ENCODE results near the gene ITM2C. TPM values are rescaled to one million over a fixed set of nuclear protein-coding genes. Genes with fewer than 3 reads are reported as not detected.
A peak's percentile ranks its signal among the peaks of the same experiment; 100 is the strongest.

ITM2C gene
- total and polyA plus RNA-seq, 8 donors, result 26.9 to 1,030 (median 47.2) TPM

DNA sequence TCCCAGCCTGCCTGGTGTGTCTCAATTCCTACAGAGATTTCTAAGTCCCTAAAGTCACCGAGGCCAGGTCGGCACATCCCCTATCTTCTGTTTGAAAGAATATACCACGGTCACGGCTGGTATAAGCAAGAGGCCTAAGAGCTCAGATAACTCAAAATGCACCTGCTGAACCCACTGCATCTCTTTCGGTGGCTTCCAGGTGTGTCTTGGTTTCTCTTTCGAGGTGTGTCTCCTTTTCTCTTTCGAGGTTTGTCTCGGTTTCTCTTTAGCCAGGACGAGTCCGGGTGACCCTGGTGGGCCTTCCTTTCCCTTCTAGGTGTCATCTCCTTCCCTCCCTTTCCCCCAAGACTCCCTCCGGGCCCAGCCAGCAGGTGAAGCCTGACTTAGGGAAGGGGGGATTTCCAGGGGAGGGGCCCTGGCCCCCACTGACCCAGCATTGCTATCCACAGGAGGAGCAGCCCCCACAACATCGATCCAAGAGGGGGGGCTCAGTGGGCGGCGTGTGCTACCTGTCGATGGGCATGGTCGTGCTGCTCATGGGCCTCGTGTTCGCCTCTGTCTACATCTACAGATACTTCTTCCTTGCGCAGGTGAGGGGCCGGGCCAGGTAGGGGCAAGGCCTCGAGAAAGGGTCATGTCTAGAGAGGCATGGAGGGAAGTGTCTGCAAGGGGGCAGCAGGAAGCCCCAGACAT lies 8.4 kb downstream of the ITM2C start:
- Histone ChIP-seq H3K27me3 (no peaks in the 10 kb centered on the region), H3K9me3 (no peaks in the 10 kb centered on the region), H3K36me3 (peaks cover 13 to 48% (median 37%) of the 10 kb centered on the region in 4 donors), H3K27ac (peak overlapping the region in 3 of 5 donors; percentile 18 to 73 (median 53)), H3K4me3 (no peak overlapping the region), H3K4me1 (peaks cover 32 to 49% (median 40%) of the 10 kb centered on the region in 4 donors)
- WGBS, 5 donors, result 83 to 94% (median 89%) methylated on average over 21 of the region's 21 CpGs
- no peak for TF ChIP-seq POLR2AphosphoS5 (IDR thresholded peaks at IDR 0.05)
- no peak for TF ChIP-seq POLR2A (IDR thresholded peaks at IDR 0.05)
- TF ChIP-seq EP300 (IDR thresholded peaks at IDR 0.05), result no peak
- TF ChIP-seq, protein P1, sequence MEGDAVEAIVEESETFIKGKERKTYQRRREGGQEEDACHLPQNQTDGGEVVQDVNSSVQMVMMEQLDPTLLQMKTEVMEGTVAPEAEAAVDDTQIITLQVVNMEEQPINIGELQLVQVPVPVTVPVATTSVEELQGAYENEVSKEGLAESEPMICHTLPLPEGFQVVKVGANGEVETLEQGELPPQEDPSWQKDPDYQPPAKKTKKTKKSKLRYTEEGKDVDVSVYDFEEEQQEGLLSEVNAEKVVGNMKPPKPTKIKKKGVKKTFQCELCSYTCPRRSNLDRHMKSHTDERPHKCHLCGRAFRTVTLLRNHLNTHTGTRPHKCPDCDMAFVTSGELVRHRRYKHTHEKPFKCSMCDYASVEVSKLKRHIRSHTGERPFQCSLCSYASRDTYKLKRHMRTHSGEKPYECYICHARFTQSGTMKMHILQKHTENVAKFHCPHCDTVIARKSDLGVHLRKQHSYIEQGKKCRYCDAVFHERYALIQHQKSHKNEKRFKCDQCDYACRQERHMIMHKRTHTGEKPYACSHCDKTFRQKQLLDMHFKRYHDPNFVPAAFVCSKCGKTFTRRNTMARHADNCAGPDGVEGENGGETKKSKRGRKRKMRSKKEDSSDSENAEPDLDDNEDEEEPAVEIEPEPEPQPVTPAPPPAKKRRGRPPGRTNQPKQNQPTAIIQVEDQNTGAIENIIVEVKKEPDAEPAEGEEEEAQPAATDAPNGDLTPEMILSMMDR (IDR thresholded peaks at IDR 0.05), result no peak
- intact Hi-C loops (cut with DNase I; ENCODE audit: low total_unique reads), result no loop called here
- DNase-seq, result peak in 1 of 2 donors; percentile 21

DNA sequence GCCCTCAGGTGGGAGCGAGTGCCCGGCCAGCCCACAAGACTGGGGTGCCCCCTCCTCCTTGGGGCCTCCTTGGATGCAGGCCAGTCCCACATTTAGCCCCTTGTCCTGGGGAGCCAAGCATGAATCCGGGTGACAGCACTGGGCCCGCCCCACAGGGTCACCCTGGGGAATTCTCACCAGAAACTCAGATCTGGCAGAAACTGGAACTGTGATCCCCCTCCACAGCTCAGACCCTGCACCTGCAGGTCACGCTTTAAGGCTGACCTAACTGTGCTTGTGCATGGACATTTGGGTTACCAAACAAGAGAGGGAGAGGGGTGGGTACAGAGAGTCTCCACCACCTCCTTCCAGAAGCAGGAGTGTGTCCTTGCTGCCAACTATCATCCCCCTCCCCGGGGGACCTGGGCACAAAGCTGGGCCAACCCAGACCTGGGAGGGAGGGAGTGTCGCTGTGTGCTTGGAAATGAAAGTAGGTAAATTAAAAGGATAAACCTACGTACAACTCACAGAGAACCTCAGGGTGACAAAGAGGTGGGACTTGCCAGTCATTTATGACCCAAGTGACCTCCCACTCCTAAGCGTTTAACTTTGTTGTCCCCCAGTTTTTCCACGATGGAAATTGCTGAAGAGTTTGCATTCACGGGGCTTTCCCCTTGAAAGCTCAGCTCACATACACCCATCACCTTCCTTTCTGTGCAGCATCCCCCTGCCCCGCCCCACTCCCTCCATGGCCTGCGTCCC lies 9.1 kb downstream of the ITM2C start:
- Histone ChIP-seq H3K4me1 (peaks cover 27 to 42% (median 34%) of the 10 kb centered on the region in 4 donors), H3K27ac (peak overlapping the region in 1 of 5 donors; percentile 53), H3K9me3 (no peaks in the 10 kb centered on the region), H3K27me3 (no peaks in the 10 kb centered on the region), H3K36me3 (peaks cover 18 to 55% (median 44%) of the 10 kb centered on the region in 4 donors), H3K4me3 (no peak overlapping the region)
- TF ChIP-seq, protein P1 (IDR thresholded peaks at IDR 0.05), result no peak
- TF ChIP-seq POLR2AphosphoS5 (IDR thresholded peaks at IDR 0.05) (no peak), POLR2A (IDR thresholded peaks at IDR 0.05) (no peak), EP300 (IDR thresholded peaks at IDR 0.05) (no peak)
- intact Hi-C loops (cut with DNase I; ENCODE audit: low total_unique reads), result no loop called here
- 80 to 89% (median 87%) methylated on average over 10 to 13 of the region's 13 CpGs for WGBS, 5 donors
- DNase-seq, result peak in 1 of 2 donors; percentile 24

DNA sequence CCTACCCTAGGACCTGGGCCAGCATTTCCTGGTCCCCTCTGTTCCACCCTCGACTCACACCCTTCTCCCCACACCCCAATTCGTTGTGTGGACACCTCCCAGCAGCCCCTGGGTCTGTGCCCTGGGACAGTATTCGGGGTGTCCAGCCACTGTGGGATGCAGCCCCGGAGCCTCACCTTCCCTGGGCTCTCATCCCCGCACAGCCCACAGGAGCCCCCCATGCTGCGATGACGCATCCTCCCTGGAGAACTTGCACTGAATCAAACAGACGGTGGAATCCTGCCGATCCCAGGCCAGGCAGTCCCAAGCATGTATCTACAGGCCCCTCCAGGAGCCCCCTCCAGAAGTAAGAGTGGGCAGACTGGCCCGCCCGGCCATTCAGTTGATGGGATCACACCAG lies 9.7 kb downstream of the ITM2C start:
- 89 to 95% (median 91%) methylated on average over 11 of the region's 11 CpGs for WGBS, 5 donors
- no peak overlapping the region for H3K27ac ChIP-seq
- H3K9me3 ChIP-seq, result no peaks in the 10 kb centered on the region
- DNase-seq, result peak in 1 of 2 donors; percentile 4
- no peak overlapping the region for H3K4me3 ChIP-seq
- peaks cover 21 to 36% (median 28%) of the 10 kb centered on the region in 4 donors for H3K4me1 ChIP-seq
- TF ChIP-seq EP300 (IDR thresholded peaks at IDR 0.05) (no peak), POLR2A (IDR thresholded peaks at IDR 0.05) (no peak), POLR2AphosphoS5 (IDR thresholded peaks at IDR 0.05) (no peak)
- TF ChIP-seq, protein P1 (IDR thresholded peaks at IDR 0.05), result no peak
- peaks cover 18 to 62% (median 50%) of the 10 kb centered on the region in 4 donors for H3K36me3 ChIP-seq
- intact Hi-C loops (cut with DNase I; ENCODE audit: low total_unique reads), result no loop called here
- no peaks in the 10 kb centered on the region for H3K27me3 ChIP-seq

DNA sequence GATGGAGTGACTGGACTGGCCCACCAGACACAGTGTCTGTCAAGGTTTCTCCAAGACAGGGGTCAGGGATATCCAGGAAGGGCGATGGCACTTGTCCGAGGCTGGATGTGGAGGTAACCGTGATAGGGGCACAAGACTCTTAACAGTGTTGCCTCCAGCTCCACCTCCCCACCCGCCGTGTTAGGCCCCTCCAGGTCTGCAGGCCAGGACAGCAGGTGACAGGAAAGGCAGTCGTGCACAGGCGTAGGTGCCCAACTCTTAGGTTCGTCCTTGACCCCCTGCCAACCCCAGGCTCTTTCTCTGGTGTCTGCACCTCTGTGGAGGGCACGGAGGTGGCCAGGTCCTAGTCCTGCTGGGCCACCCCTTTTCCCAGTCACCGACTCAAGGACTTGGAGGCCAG lies 10.1 kb downstream of the ITM2C start:
- H3K27ac ChIP-seq, result no peak overlapping the region
- 91 to 97% (median 95%) methylated on average over 9 to 10 of the region's 10 CpGs for WGBS, 5 donors

More for the DNA sequence above, 10.1 kb downstream of the ITM2C start:
- TF ChIP-seq, protein P1 (IDR thresholded peaks at IDR 0.05), result no peak
- TF ChIP-seq EP300 (IDR thresholded peaks at IDR 0.05) (no peak), POLR2AphosphoS5 (IDR thresholded peaks at IDR 0.05) (no peak), POLR2A (IDR thresholded peaks at IDR 0.05) (no peak)
- intact Hi-C loops (cut with DNase I; ENCODE audit: low total_unique reads), result no loop called here
- Histone ChIP-seq H3K36me3 (peaks cover 18 to 66% (median 52%) of the 10 kb centered on the region in 4 donors), H3K27me3 (no peaks in the 10 kb centered on the region), H3K9me3 (no peaks in the 10 kb centered on the region), H3K4me3 (no peak overlapping the region), H3K4me1 (peaks cover 16 to 32% (median 24%) of the 10 kb centered on the region in 4 donors)
- DNase-seq, result peak in 1 of 2 donors; percentile 19

Data from stomach (tissue), 9 donors.